HCT116 (cell line): Measurements from ENCODE around the gene VRTN. TPM values are rescaled to one million over a fixed set of nuclear protein-coding genes. Genes with fewer than 3 reads are reported as not detected.

Source experiments
- ATAC-seq: fragments of 200-7000 bp; cut with Tn5 transposase; 2 replicates; pipeline ENCODE4 v1.9.1; 2020; ENCODE audit warnings: mild to moderate bottlenecking, moderate library complexity
- BruUV-seq: library from RNA; stranded (reverse); fragments of 400-500 nt; replicated peaks from 2 replicates; lab custom pipeline; 2021; lab: Mats Ljungman, UMichigan
- CTCF ChIA-PET: fragments of 300-600 bp; sonication (Branson Sonifier 250); formaldehyde crosslinking; loops from one replicate; lab custom pipeline; 2021; ENCODE audit warnings: antibody characterized with exemption; lab: Charles Lee
- POLR2A ChIA-PET: fragments of 300-600, 350-600 bp; sonication (Branson Sonifier 250); formaldehyde crosslinking; loops from one replicate; lab custom pipeline; 2021; ENCODE audit warnings: antibody characterized with exemption; lab: Charles Lee
- RAD21 ChIA-PET, 2 experiments: fragments of 300-600 bp; sonication (Branson Sonifier 250); formaldehyde crosslinking; loops; one replicate each; lab custom pipeline; 2023; ENCODE audit warnings: low total read pairs in 2 of 2; ENCODE audit not compliant: uncharacterized antibody in 2 of 2, unreplicated experiment in 2 of 2, low non-redundant PET in 1 of 2; lab: Charles Lee
- DNase-seq: peaks from one replicate; pipeline ENCODE4 v3.0.0-alpha.2; 2010; ENCODE audit warnings: low read depth, low spot score
- H2AFZ ChIP-seq: fragments of 200-600 bp; shearing (Covaris generic), sonication (generic); 2 replicates; pipeline ENCODE4 v1.6.1; 2017; ENCODE audit warnings: low read depth, mixed run types, mixed read lengths, antibody characterized with exemption, low read length; ENCODE audit not compliant: poor library complexity, severe bottlenecking
- H3K27ac ChIP-seq: 2 replicates; pipeline ENCODE4 v1.5.1; 2012; ENCODE audit warnings: low read depth, low read length
- H3K27me3 ChIP-seq: fragments of 200-600 bp; sonication (generic); 2 replicates; pipeline ENCODE4 v1.6.1; 2016; ENCODE audit warnings: mixed run types, low read length, mixed read lengths; ENCODE audit not compliant: insufficient read depth
- H3K36me3 ChIP-seq, 2 experiments: fragments of 200-500 bp in 1 of 2; fragments of 200-600 bp in 1 of 2; sonication (Bioruptor generic) in 1 of 2; sonication (generic) in 1 of 2; 2 replicates each; pipeline versions ENCODE4 v1.5.1 to v1.6.1; 2014 to 2016; ENCODE audit warnings: low read length in 2 of 2, inconsistent platforms in 1 of 2, mixed read lengths in 1 of 2, mixed run types in 1 of 2; ENCODE audit not compliant: insufficient read depth in 2 of 2, control insufficient read depth in 1 of 2
- H3K4me1 ChIP-seq, 2 experiments: fragments of 200-600 bp in 1 of 2; sonication (generic) in 1 of 2; 2 replicates each; pipeline versions ENCODE4 v1.5.1 to v1.6.1; 2012 to 2017; ENCODE audit warnings: low read length in 2 of 2, inconsistent platforms in 1 of 2, mild to moderate bottlenecking in 1 of 2, mixed read lengths in 1 of 2, mixed run types in 1 of 2, moderate library complexity in 1 of 2; ENCODE audit not compliant: insufficient read depth in 2 of 2, control insufficient read depth in 1 of 2
- H3K4me2 ChIP-seq: fragments of 200-600 bp; sonication (generic); 2 replicates; pipeline ENCODE4 v1.6.1; 2017; ENCODE audit warnings: mixed run types, low read length, mixed read lengths
- H3K4me3 ChIP-seq, 2 experiments: fragments of 200-600 bp in 1 of 2; sonication (generic) in 1 of 2; replicated peaks in 1 of 2; 2 replicates each; pipeline ENCODE4 v1.5.1; 2011 to 2016; ENCODE audit warnings: low read length in 2 of 2, control low read depth in 1 of 2, low read depth in 1 of 2, mild to moderate bottlenecking in 1 of 2, mixed read lengths in 1 of 2, mixed run types in 1 of 2
- H3K79me2 ChIP-seq: fragments of 200-600 bp; sonication (generic); 2 replicates; pipeline ENCODE4 v1.6.1; 2017; ENCODE audit warnings: mild to moderate bottlenecking, mixed run types, low read length, moderate library complexity, mixed read lengths; ENCODE audit not compliant: insufficient read depth
- H3K9ac ChIP-seq: fragments of 200-600 bp; sonication (generic); 2 replicates; pipeline ENCODE4 v1.6.1; 2016; ENCODE audit warnings: low read length, mixed read lengths
- H3K9me2 ChIP-seq: fragments of 200-600 bp; sonication (generic), shearing (Covaris generic); 2 replicates; pipeline ENCODE4 v1.6.1; 2017; ENCODE audit warnings: mixed run types, mild to moderate bottlenecking, moderate library complexity; ENCODE audit not compliant: insufficient read depth
- H3K9me3 ChIP-seq, 2 experiments: fragments of 200-500 bp in 1 of 2; fragments of 200-600 bp in 1 of 2; sonication (Bioruptor generic) in 1 of 2; sonication (generic) in 1 of 2; 2 replicates each; pipeline ENCODE4 v1.6.1; 2014 to 2017; ENCODE audit warnings: low read length in 2 of 2, mixed read lengths in 2 of 2, inconsistent platforms in 1 of 2, low read depth in 1 of 2, mild to moderate bottlenecking in 1 of 2, mixed run types in 1 of 2, moderate library complexity in 1 of 2; ENCODE audit not compliant: control insufficient read depth in 1 of 2, insufficient read depth in 1 of 2
- H4K20me1 ChIP-seq: fragments of 200-600 bp; sonication (generic), shearing (Covaris generic); 2 replicates; pipeline ENCODE4 v1.6.1; 2017; ENCODE audit warnings: mixed run types, mild to moderate bottlenecking, moderate library complexity; ENCODE audit not compliant: insufficient read depth
- CBX3 ChIP-seq: IDR thresholded peaks from 2 replicates; pipeline ENCODE4 v1.6.1; 2012; ENCODE audit warnings: low read depth
- CEBPB ChIP-seq: IDR thresholded peaks from 2 replicates; pipeline ENCODE4 v1.6.1; 2012; ENCODE audit warnings: low read depth
- EGR1 ChIP-seq: IDR thresholded peaks from 2 replicates; pipeline ENCODE4 v1.6.1; 2012; ENCODE audit warnings: low read depth
- ELF1 ChIP-seq: IDR thresholded peaks from 2 replicates; pipeline ENCODE4 v1.6.1; 2012; ENCODE audit warnings: low read depth, borderline replicate concordance
- EZH2phosphoT487 ChIP-seq: fragments of 200-600 bp; IDR thresholded peaks from 2 replicates; pipeline ENCODE4 v1.6.1; 2018; ENCODE audit warnings: antibody characterized with exemption, borderline replicate concordance
- POLR2A ChIP-seq: IDR thresholded peaks from 2 replicates; pipeline ENCODE4 v1.7.0; 2011; ENCODE audit warnings: borderline replicate concordance; ENCODE audit not compliant: insufficient read depth, insufficient read length; ENCODE audit errors: extremely low read depth
- POLR2AphosphoS5 ChIP-seq: IDR thresholded peaks from 2 replicates; pipeline ENCODE4 v1.6.1; 2011; ENCODE audit warnings: mild to moderate bottlenecking, low read depth, low read length, moderate library complexity
- RAD21 ChIP-seq: IDR thresholded peaks from 2 replicates; pipeline ENCODE4 v1.6.1; 2012; ENCODE audit warnings: low read depth, mild to moderate bottlenecking
- SP1 ChIP-seq: IDR thresholded peaks from 2 replicates; pipeline ENCODE4 v1.6.1; 2012; ENCODE audit warnings: low read depth
- SRF ChIP-seq: IDR thresholded peaks from 2 replicates; pipeline ENCODE4 v1.6.1; 2012; ENCODE audit warnings: low read depth
- TCF7L2 ChIP-seq: IDR thresholded peaks from 2 replicates; pipeline ENCODE4 v1.7.0; 2011; ENCODE audit warnings: borderline replicate concordance, inconsistent platforms; ENCODE audit not compliant: insufficient read depth, insufficient read length; ENCODE audit errors: extremely low read depth
- ZFX ChIP-seq: fragments of 450-650 bp; IDR thresholded peaks from 2 replicates; pipeline ENCODE4 v1.6.1; 2017
- ZNF274 ChIP-seq: fragments of 200-500 bp; sonication (Bioruptor generic); IDR thresholded peaks from 2 replicates; pipeline ENCODE4 v1.6.1; 2014; ENCODE audit warnings: mild to moderate bottlenecking, low read depth, low read length, inconsistent platforms
- intact Hi-C: fragments of 100-400 bp; cut with micrococcal nuclease; formaldehyde crosslinking; loops from 2 replicates; pipeline ENCODE4 v1.10.0; 2022
- total RNA-seq: library from RNA; stranded (reverse); gene quantifications from one replicate; pipeline ENCODE4 v1.2.1, GENCODE V29; 2021; ENCODE audit not compliant: unreplicated experiment
- TF ChIP-seq, protein P1 (sequence below): IDR thresholded peaks from 2 replicates; pipeline ENCODE4 v1.6.1; 2012
- TF ChIP-seq, protein P2 (sequence below), 3 experiments: fragments of 200-600 bp in 1 of 3; sonication (generic) in 1 of 3; IDR thresholded peaks in 2 of 3; conservative IDR thresholded peaks in 1 of 3; 2 replicates each; pipeline ENCODE4 v1.5.1; 2012 to 2017; ENCODE audit warnings: low read depth in 2 of 3, low read length in 2 of 3, antibody characterized with exemption in 1 of 3, borderline replicate concordance in 1 of 3, control low read depth in 1 of 3, mild to moderate bottlenecking in 1 of 3, mixed read lengths in 1 of 3, mixed run types in 1 of 3, moderate library complexity in 1 of 3; ENCODE audit not compliant: insufficient read depth in 1 of 3
- TF ChIP-seq, protein P3 (sequence below): IDR thresholded peaks from 2 replicates; pipeline ENCODE4 v1.6.1; 2012; ENCODE audit warnings: low read depth
- TF ChIP-seq, protein P4 (sequence below): IDR thresholded peaks from 2 replicates; pipeline ENCODE4 v1.6.1; 2011; ENCODE audit warnings: mild to moderate bottlenecking, low read length, moderate library complexity; ENCODE audit not compliant: insufficient replicate concordance; ENCODE audit errors: extremely low read depth
- TF ChIP-seq, protein P5 (sequence below): IDR thresholded peaks from 2 replicates; pipeline ENCODE4 v1.6.1; 2012

Gene VRTN
- total RNA-seq, 1 experiment from 2014 or later, result 0.10 TPM

DNA sequence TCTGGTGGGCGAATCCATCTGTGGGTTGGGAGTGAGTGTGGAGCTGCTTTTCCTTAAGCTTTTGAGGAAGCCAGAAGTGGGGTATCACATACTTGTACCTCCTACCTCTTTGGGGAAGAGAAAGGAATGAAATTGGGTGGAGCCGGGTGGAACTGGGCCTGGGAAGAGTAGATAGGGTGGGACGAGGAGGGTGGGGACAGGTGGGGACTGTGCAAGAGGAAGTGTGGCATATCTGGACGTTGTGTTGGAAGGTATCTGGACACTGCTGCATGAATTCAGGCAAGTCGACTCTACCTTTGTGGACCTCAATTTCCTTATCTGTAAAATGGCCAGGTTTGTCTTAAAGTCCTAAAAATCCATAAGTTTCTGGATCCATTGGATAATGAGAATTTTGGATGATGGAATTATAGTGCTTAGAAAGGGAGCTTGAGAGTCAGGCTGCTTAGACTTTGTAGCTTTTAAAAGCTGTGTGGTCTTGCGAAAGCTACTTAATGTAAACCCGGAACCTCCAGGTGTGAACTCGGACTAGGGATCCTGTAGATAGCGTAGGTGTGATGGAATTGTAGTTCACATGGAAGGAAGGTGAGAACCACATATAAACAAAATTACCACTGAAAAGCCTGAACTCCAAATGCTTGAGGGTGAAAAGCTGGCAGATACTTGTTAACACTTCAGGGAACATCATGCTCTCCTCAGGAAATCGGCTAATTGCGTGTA, 2.1 kb downstream of the VRTN start:
- ATAC-seq, result no peak
- POLR2A ChIA-PET, result no interaction called here
- RAD21 ChIA-PET, result no interaction called here
- Histone ChIP-seq H2AFZ (no peak overlapping the region), H3K4me2 (no peak overlapping the region), H3K4me3 (no peak overlapping the region), H4K20me1 (no peaks in the 10 kb centered on the region), H3K9me3 (no peaks in the 10 kb centered on the region), H3K79me2 (no peaks in the 10 kb centered on the region), H3K36me3 (no peaks in the 10 kb centered on the region), H3K4me1 (no peaks in the 10 kb centered on the region), H3K27ac (no peak overlapping the region), H3K9me2 (no peaks in the 10 kb centered on the region), H3K9ac (no peak overlapping the region), H3K27me3 (no peaks in the 10 kb centered on the region)
- DNase-seq, result no peak
- intact Hi-C loops, result no loop called here
- CTCF ChIA-PET, result no interaction called here
- TF ChIP-seq, protein P1, sequence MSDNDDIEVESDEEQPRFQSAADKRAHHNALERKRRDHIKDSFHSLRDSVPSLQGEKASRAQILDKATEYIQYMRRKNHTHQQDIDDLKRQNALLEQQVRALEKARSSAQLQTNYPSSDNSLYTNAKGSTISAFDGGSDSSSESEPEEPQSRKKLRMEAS, result no peak
- TF ChIP-seq ELF1, result no peak
- no peak for TF ChIP-seq POLR2A
- TF ChIP-seq POLR2AphosphoS5, result no peak
- TF ChIP-seq CBX3, result no peak
- TF ChIP-seq, protein P2, sequence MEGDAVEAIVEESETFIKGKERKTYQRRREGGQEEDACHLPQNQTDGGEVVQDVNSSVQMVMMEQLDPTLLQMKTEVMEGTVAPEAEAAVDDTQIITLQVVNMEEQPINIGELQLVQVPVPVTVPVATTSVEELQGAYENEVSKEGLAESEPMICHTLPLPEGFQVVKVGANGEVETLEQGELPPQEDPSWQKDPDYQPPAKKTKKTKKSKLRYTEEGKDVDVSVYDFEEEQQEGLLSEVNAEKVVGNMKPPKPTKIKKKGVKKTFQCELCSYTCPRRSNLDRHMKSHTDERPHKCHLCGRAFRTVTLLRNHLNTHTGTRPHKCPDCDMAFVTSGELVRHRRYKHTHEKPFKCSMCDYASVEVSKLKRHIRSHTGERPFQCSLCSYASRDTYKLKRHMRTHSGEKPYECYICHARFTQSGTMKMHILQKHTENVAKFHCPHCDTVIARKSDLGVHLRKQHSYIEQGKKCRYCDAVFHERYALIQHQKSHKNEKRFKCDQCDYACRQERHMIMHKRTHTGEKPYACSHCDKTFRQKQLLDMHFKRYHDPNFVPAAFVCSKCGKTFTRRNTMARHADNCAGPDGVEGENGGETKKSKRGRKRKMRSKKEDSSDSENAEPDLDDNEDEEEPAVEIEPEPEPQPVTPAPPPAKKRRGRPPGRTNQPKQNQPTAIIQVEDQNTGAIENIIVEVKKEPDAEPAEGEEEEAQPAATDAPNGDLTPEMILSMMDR (IDR thresholded peaks at IDR 0.05 in 2 of 3, conservative IDR thresholded peaks at IDR 0.05 in 1 of 3; ENCODE audit: borderline replicate concordance in 1 of 3, insufficient read depth in 1 of 3, low read depth in 2 of 3, low read length in 2 of 3), result no peak
- no peak for TF ChIP-seq ZNF274
- TF ChIP-seq, protein P3, sequence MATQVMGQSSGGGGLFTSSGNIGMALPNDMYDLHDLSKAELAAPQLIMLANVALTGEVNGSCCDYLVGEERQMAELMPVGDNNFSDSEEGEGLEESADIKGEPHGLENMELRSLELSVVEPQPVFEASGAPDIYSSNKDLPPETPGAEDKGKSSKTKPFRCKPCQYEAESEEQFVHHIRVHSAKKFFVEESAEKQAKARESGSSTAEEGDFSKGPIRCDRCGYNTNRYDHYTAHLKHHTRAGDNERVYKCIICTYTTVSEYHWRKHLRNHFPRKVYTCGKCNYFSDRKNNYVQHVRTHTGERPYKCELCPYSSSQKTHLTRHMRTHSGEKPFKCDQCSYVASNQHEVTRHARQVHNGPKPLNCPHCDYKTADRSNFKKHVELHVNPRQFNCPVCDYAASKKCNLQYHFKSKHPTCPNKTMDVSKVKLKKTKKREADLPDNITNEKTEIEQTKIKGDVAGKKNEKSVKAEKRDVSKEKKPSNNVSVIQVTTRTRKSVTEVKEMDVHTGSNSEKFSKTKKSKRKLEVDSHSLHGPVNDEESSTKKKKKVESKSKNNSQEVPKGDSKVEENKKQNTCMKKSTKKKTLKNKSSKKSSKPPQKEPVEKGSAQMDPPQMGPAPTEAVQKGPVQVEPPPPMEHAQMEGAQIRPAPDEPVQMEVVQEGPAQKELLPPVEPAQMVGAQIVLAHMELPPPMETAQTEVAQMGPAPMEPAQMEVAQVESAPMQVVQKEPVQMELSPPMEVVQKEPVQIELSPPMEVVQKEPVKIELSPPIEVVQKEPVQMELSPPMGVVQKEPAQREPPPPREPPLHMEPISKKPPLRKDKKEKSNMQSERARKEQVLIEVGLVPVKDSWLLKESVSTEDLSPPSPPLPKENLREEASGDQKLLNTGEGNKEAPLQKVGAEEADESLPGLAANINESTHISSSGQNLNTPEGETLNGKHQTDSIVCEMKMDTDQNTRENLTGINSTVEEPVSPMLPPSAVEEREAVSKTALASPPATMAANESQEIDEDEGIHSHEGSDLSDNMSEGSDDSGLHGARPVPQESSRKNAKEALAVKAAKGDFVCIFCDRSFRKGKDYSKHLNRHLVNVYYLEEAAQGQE, result no peak
- TF ChIP-seq TCF7L2, result no peak
- no peak for TF ChIP-seq ZFX
- TF ChIP-seq, protein P4, sequence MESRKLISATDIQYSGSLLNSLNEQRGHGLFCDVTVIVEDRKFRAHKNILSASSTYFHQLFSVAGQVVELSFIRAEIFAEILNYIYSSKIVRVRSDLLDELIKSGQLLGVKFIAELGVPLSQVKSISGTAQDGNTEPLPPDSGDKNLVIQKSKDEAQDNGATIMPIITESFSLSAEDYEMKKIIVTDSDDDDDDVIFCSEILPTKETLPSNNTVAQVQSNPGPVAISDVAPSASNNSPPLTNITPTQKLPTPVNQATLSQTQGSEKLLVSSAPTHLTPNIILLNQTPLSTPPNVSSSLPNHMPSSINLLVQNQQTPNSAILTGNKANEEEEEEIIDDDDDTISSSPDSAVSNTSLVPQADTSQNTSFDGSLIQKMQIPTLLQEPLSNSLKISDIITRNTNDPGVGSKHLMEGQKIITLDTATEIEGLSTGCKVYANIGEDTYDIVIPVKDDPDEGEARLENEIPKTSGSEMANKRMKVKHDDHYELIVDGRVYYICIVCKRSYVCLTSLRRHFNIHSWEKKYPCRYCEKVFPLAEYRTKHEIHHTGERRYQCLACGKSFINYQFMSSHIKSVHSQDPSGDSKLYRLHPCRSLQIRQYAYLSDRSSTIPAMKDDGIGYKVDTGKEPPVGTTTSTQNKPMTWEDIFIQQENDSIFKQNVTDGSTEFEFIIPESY, result no peak
- no peak for TF ChIP-seq SP1
- no peak for TF ChIP-seq EGR1
- TF ChIP-seq, protein P5, sequence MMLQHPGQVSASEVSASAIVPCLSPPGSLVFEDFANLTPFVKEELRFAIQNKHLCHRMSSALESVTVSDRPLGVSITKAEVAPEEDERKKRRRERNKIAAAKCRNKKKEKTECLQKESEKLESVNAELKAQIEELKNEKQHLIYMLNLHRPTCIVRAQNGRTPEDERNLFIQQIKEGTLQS, result no peak
- no peak for TF ChIP-seq CEBPB
- TF ChIP-seq RAD21, result no peak
- no peak for TF ChIP-seq EZH2phosphoT487
- TF ChIP-seq SRF, result no peak
- no TSS peak for BruUV-seq
